K562 (cell line): ENCODE results near the gene ZFR2. TPM values are rescaled to one million over a fixed set of nuclear protein-coding genes. Genes with fewer than 3 reads are reported as not detected.

Experiments used
- ATAC-seq: fragments of 200-7000 bp; cut with Tn5 transposase; 3 replicates; pipeline ENCODE4 v1.9.1; 2020; ENCODE audit warnings: moderate library complexity
- BruUV-seq: library from RNA; stranded (reverse); fragments of 400-500 nt; replicated peaks from 2 replicates; lab custom pipeline; 2021; lab: Mats Ljungman, UMichigan
- CTCF ChIA-PET: fragments of 300-600 bp; formaldehyde crosslinking; extraction: SDS; loops from one replicate; lab custom pipeline; 2021; ENCODE audit warnings: low intra/inter-chr PET ratio; lab: Yijun Ruan, JAX
- POLR2A ChIA-PET: fragments of 300-600, 350-650 bp; sonication (Branson Sonifier 250); formaldehyde crosslinking; extraction: SDS; loops from one replicate; lab custom pipeline; 2021; ENCODE audit warnings: antibody characterized with exemption, inconsistent platforms; lab: Yijun Ruan, JAX
- DNase-seq, 4 experiments: peaks; one replicate each; pipeline versions ENCODE4 v3.0.0 to v3.0.0-alpha.2; 2011 to 2018; ENCODE audit warnings: low spot score in 3 of 4, mixed read lengths in 3 of 4; ENCODE audit errors: extremely low read depth in 1 of 4
- FAIRE-seq: peaks from 2 replicates; lab custom pipeline; 2011; peaks lifted over from hg19 to GRCh38; lab: Jason Lieb, UNC
- H2AFZ ChIP-seq: 2 replicates; pipeline ENCODE4 v1.6.0; 2011; ENCODE audit warnings: low read depth, low read length, control low read depth, inconsistent platforms
- H3K27ac ChIP-seq: fragments of 200-600 bp; 3 replicates; pipeline ENCODE4 v1.8.0; 2011; ENCODE audit warnings: low read depth, mild to moderate bottlenecking, control low read depth, inconsistent platforms, low read length, moderate library complexity, mixed read lengths; ENCODE audit errors: extremely low read depth
- H3K27me3 ChIP-seq, 2 experiments: fragments of 300-600 bp in 1 of 2; 2 replicates in 1 of 2; 3 replicates in 1 of 2; pipeline versions ENCODE4 v1.6.0 to v1.8.0; 2011; ENCODE audit warnings: inconsistent platforms in 2 of 2, low read length in 2 of 2, mild to moderate bottlenecking in 1 of 2, mixed read lengths in 1 of 2, moderate library complexity in 1 of 2; ENCODE audit not compliant: control insufficient read depth in 2 of 2, insufficient read depth in 2 of 2
- H3K36me3 ChIP-seq: fragments of 300-600 bp; 3 replicates; pipeline ENCODE4 v1.8.0; 2011; ENCODE audit warnings: mild to moderate bottlenecking, low read length, inconsistent platforms; ENCODE audit not compliant: control insufficient read depth, insufficient read depth
- H3K4me1 ChIP-seq, 2 experiments: fragments of 200-600 bp in 1 of 2; replicated peaks in 1 of 2; 2 replicates in 1 of 2; 3 replicates in 1 of 2; pipeline versions ENCODE4 v1.5.1 to v1.8.0; 2011; ENCODE audit warnings: inconsistent platforms in 2 of 2, low read length in 2 of 2, mild to moderate bottlenecking in 1 of 2, mixed read lengths in 1 of 2, moderate library complexity in 1 of 2; ENCODE audit not compliant: control insufficient read depth in 2 of 2, insufficient read depth in 2 of 2
- H3K4me2 ChIP-seq: 2 replicates; pipeline ENCODE4 v1.6.1; 2011; ENCODE audit warnings: low read length, control low read depth, inconsistent platforms, mixed read lengths; ENCODE audit not compliant: insufficient read depth
- H3K4me3 ChIP-seq: fragments of 200-600 bp; sonication (generic), shearing (Covaris generic); 2 replicates; pipeline ENCODE4 v1.5.1; 2016; ENCODE audit warnings: control low read depth, inconsistent platforms
- H3K79me2 ChIP-seq: fragments of 200-600 bp; 3 replicates; pipeline ENCODE4 v1.8.0; 2011; ENCODE audit warnings: low read length, inconsistent platforms; ENCODE audit not compliant: control insufficient read depth, insufficient read depth
- H3K9ac ChIP-seq, 2 experiments: 2 replicates each; pipeline versions ENCODE4 v1.6.0 to v1.6.1; 2011; ENCODE audit warnings: low read depth in 2 of 2, low read length in 2 of 2, control low read depth in 1 of 2, inconsistent platforms in 1 of 2, mild to moderate bottlenecking in 1 of 2, mixed read lengths in 1 of 2; ENCODE audit not compliant: insufficient read depth in 1 of 2
- H3K9me1 ChIP-seq: one replicate; pipeline ENCODE4 v1.6.0; 2011; ENCODE audit warnings: inconsistent platforms, mild to moderate bottlenecking, low read length, moderate library complexity; ENCODE audit not compliant: control insufficient read depth, insufficient read depth
- H3K9me3 ChIP-seq: replicated peaks from 2 replicates; pipeline ENCODE4 v1.5.1; 2011; ENCODE audit warnings: low read depth, low read length, inconsistent platforms; ENCODE audit not compliant: control insufficient read depth, insufficient read depth
- H4K20me1 ChIP-seq: replicated peaks from 2 replicates; pipeline ENCODE4 v1.6.1; 2011; ENCODE audit warnings: low read length, inconsistent platforms, mixed read lengths; ENCODE audit not compliant: control insufficient read depth, insufficient read depth
- ARHGAP35 ChIP-seq: fragments of 450-650 bp; IDR thresholded peaks from 2 replicates; pipeline ENCODE4 v1.6.1; 2018; ENCODE audit not compliant: partially characterized antibody
- IFI16 ChIP-seq: fragments of 250-450 bp; sonication (Bioruptor Pico); IDR thresholded peaks from 2 replicates; pipeline ENCODE4 v2.1.2; 2022; ENCODE audit warnings: mild to moderate bottlenecking, inconsistent platforms
- KAT8 ChIP-seq: fragments of 450-650 bp; IDR thresholded peaks from 2 replicates; pipeline ENCODE4 v1.6.1; 2016; ENCODE audit warnings: low read depth, mild to moderate bottlenecking
- MAFG ChIP-seq: fragments of 450-650 bp; conservative IDR thresholded peaks from 2 replicates; pipeline ENCODE4 v1.6.1; 2016; ENCODE audit warnings: missing genetic modification characterization, missing compliant biosample characterization
- RBM25 ChIP-seq: fragments of 200-400 bp; formaldehyde crosslinking; IDR thresholded peaks from 2 replicates; pipeline ENCODE4 v1.6.1; 2018; ENCODE audit warnings: low read length, low read depth, moderate library complexity; ENCODE audit not compliant: severe bottlenecking
- TOE1 ChIP-seq, 2 experiments: fragments of 450-650 bp in 1 of 2; sonication (generic) in 1 of 2; formaldehyde crosslinking in 1 of 2; IDR thresholded peaks; 2 replicates each; pipeline versions ENCODE4 v1.7.1 to v1.8.0; 2016 to 2022; ENCODE audit warnings: borderline replicate concordance in 2 of 2, mild to moderate bottlenecking in 2 of 2, antibody characterized with exemption in 1 of 2, inconsistent platforms in 1 of 2, low read depth in 1 of 2, missing genetic modification reagents in 1 of 2, moderate library complexity in 1 of 2
- TRIM24 ChIP-seq, 2 experiments: fragments of 450-650 bp; IDR thresholded peaks; 2 replicates each; pipeline ENCODE4 v1.6.1; 2016
- ZNF121 ChIP-seq: sonication (generic); formaldehyde crosslinking; conservative IDR thresholded peaks from 2 replicates; pipeline ENCODE4 v1.8.0; 2022; ENCODE audit warnings: missing genetic modification reagents
- ZNF134 ChIP-seq: fragments of 250-450 bp; sonication (Bioruptor Pico); conservative IDR thresholded peaks from 2 replicates; pipeline ENCODE4 v1.4.0; 2020
- ZNF232 ChIP-seq: sonication (generic); formaldehyde crosslinking; IDR thresholded peaks from 2 replicates; pipeline ENCODE4 v1.8.0; 2022; ENCODE audit warnings: mild to moderate bottlenecking, missing genetic modification reagents
- ZNF282 ChIP-seq: sonication (generic); formaldehyde crosslinking; IDR thresholded peaks from 2 replicates; pipeline ENCODE4 v1.8.1; 2023; ENCODE audit warnings: missing genetic modification reagents
- ZNF668 ChIP-seq: fragments of 250-450 bp; sonication (Bioruptor Pico); IDR thresholded peaks from 2 replicates; pipeline ENCODE4 v1.8.0; 2022; ENCODE audit warnings: mild to moderate bottlenecking, inconsistent platforms
- WGBS: fragments of 100-300 bp; shearing (Covaris generic); methylation state at CpG from one replicate; pipeline ENCODE4 v1.1.6; 2016; ENCODE audit warnings: low coverage, mixed read lengths; ENCODE audit not compliant: insufficient coverage; ENCODE audit errors: missing lambda C conversion rate; 5-methylcytosine and 5-hydroxymethylcytosine counted together
- in situ Hi-C: fragments of 300-500 bp; cut with MboI; formaldehyde crosslinking; loops from 4 replicates; pipeline ENCODE4 v1.15.0; 2018; ENCODE audit warnings: inconsistent platforms, mixed read lengths
- intact Hi-C: fragments of 100-400 bp; cut with micrococcal nuclease; formaldehyde crosslinking; loops from 2 replicates; pipeline ENCODE4 v1.14.2; 2022
- polyA plus RNA-seq, 8 experiments: library from polyadenylated mRNA; depleted of rRNA in 4 of 8; stranded (reverse) in 5 of 8; unstranded in 3 of 8; fragments of >200 nt; fragmentation: Nextera tagmentation in 2 of 8; fragmentation: Illumina TruSeq in 1 of 8; extraction: Ambion mirVana in 2 of 8; extraction: Trizol in 1 of 8; gene quantifications; 2 replicates each; pipeline versions ENCODE4 v1.2.1 to v1.2.3, GENCODE V29; 2011 to 2014; ENCODE audit warnings: inconsistent platforms in 1 of 8, missing spikeins in 1 of 8
- total RNA-seq, 7 experiments: library from RNA; depleted of rRNA in 6 of 7; stranded (reverse); fragments of >200 nt in 6 of 7; fragmentation: Illumina TruSeq in 2 of 7; extraction: Trizol in 2 of 7; gene quantifications; 2 replicates each; pipeline versions ENCODE4 v1.2.1 to v1.2.3, GENCODE V29; 2011 to 2021; ENCODE audit warnings: low replicate concordance in 1 of 7
- TF ChIP-seq, protein P1 (sequence below): sonication (generic); formaldehyde crosslinking; IDR thresholded peaks from 2 replicates; pipeline ENCODE4 v1.8.0; 2023; ENCODE audit warnings: missing genetic modification reagents, mild to moderate bottlenecking, borderline replicate concordance
- TF ChIP-seq, protein P2 (sequence below): fragments of 450-650 bp; IDR thresholded peaks from 2 replicates; pipeline ENCODE4 v1.6.1; 2017; ENCODE audit warnings: mild to moderate bottlenecking, moderate library complexity

Gene ZFR2
- total and polyA plus RNA-seq, 9 of the 15 experiments (the other 6 are each of a cell fraction or from before 2014, with no cell fraction given): 0.03 to 0.59 (median 0.07) TPM; not detected in 6

DNA sequence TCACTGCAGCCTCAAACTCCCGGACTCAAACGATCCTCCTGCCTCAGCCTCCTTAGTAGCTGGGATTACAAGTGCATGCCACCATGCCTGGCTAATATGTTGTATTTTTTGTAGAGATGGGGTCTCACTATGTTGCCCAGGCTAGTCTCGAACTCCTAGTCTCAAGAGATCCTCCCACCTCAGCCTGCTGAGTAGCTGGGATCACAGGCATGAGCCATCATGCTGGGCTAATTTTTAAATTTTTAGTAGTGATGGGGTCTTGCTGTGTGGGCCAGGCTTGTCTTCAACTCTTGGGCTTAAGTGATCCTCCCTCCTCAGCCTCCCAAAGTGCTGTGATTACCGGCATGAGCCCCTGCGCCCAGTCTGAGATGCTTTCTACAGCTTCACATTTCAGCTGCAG lies 26.9 kb upstream of the ZFR2 start:
- TF ChIP-seq KAT8 (no peak), MAFG (tag) (no peak), ZNF668 (CRISPR knock-in tag) (no peak), ZNF134 (CRISPR knock-in tag) (no peak), ZNF232 (CRISPR knock-in tag) (no peak), RBM25 (peak; percentile 32), IFI16 (no peak), ARHGAP35 (no peak), ZNF121 (peak; percentile 96), TOE1 (IDR thresholded peaks at IDR 0.05; ENCODE audit: borderline replicate concordance) (no peak), TOE1 (CRISPR knock-in tag; IDR thresholded peaks at IDR 0.05; ENCODE audit: borderline replicate concordance, low read depth) (no peak), TRIM24 (IDR thresholded peaks at IDR 0.05) (no peak), ZNF282 (no peak)
- TF ChIP-seq, protein P1, sequence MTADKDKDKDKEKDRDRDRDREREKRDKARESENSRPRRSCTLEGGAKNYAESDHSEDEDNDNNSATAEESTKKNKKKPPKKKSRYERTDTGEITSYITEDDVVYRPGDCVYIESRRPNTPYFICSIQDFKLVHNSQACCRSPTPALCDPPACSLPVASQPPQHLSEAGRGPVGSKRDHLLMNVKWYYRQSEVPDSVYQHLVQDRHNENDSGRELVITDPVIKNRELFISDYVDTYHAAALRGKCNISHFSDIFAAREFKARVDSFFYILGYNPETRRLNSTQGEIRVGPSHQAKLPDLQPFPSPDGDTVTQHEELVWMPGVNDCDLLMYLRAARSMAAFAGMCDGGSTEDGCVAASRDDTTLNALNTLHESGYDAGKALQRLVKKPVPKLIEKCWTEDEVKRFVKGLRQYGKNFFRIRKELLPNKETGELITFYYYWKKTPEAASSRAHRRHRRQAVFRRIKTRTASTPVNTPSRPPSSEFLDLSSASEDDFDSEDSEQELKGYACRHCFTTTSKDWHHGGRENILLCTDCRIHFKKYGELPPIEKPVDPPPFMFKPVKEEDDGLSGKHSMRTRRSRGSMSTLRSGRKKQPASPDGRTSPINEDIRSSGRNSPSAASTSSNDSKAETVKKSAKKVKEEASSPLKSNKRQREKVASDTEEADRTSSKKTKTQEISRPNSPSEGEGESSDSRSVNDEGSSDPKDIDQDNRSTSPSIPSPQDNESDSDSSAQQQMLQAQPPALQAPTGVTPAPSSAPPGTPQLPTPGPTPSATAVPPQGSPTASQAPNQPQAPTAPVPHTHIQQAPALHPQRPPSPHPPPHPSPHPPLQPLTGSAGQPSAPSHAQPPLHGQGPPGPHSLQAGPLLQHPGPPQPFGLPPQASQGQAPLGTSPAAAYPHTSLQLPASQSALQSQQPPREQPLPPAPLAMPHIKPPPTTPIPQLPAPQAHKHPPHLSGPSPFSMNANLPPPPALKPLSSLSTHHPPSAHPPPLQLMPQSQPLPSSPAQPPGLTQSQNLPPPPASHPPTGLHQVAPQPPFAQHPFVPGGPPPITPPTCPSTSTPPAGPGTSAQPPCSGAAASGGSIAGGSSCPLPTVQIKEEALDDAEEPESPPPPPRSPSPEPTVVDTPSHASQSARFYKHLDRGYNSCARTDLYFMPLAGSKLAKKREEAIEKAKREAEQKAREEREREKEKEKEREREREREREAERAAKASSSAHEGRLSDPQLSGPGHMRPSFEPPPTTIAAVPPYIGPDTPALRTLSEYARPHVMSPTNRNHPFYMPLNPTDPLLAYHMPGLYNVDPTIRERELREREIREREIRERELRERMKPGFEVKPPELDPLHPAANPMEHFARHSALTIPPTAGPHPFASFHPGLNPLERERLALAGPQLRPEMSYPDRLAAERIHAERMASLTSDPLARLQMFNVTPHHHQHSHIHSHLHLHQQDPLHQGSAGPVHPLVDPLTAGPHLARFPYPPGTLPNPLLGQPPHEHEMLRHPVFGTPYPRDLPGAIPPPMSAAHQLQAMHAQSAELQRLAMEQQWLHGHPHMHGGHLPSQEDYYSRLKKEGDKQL (CRISPR knock-in tag): no peak
- TF ChIP-seq, protein P2, sequence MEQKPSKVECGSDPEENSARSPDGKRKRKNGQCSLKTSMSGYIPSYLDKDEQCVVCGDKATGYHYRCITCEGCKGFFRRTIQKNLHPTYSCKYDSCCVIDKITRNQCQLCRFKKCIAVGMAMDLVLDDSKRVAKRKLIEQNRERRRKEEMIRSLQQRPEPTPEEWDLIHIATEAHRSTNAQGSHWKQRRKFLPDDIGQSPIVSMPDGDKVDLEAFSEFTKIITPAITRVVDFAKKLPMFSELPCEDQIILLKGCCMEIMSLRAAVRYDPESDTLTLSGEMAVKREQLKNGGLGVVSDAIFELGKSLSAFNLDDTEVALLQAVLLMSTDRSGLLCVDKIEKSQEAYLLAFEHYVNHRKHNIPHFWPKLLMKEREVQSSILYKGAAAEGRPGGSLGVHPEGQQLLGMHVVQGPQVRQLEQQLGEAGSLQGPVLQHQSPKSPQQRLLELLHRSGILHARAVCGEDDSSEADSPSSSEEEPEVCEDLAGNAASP: no peak
- Histone ChIP-seq H2AFZ (no peak overlapping the region), H3K79me2 (no peaks in the 10 kb centered on the region), H3K27me3 (peaks cover 6 to 42% of the 10 kb centered on the region in 2 experiments; a peak in 3 of 5 replicates), H4K20me1 (no peaks in the 10 kb centered on the region), H3K4me2 (no peak overlapping the region), H3K4me1 (peaks cover 0 to under 1% of the 10 kb centered on the region in 2 experiments; a peak in 1 of 5 replicates), H3K9me1 (no peaks in the 10 kb centered on the region), H3K27ac (no peak overlapping the region), H3K36me3 (no peaks in the 10 kb centered on the region), H3K9me3 (no peaks in the 10 kb centered on the region; the same call in none of the 2 replicates), H3K9ac (no peak overlapping the region), H3K4me3 (no peak overlapping the region)
- intact Hi-C loops: no loop called here
- FAIRE-seq: no peak
- ChIA-PET CTCF (no interaction called here), POLR2A (interaction anchor here (0.9 kb wide), 1 partner anchor 139 kb away, joined by 6 read pairs; no protein-coding TSS in a partner anchor)
- BruUV-seq: no TSS peak
- WGBS: 3% methylated on average over 5 of the region's 5 CpGs
- no peak for DNase-seq
- ATAC-seq: no peak
- in situ Hi-C loops: no loop called here
